B cell (primary cell): ENCODE measurements around the gene ENO1. TPM values are rescaled to one million over a fixed set of nuclear protein-coding genes. Genes with fewer than 3 reads are reported as not detected.

Experiments used
- ATAC-seq: fragments of 200-7000 bp; cut with Tn5 transposase; one replicate; pipeline ENCODE4 v1.10.0; 2021; ENCODE audit warnings: low read depth, mild to moderate bottlenecking, moderate number of reproducible peaks, moderate library complexity
- CTCF ChIA-PET: fragments of 350-600 bp; sonication (Branson Sonifier 250); formaldehyde crosslinking; loops from one replicate; lab custom pipeline; 2021; ENCODE audit warnings: antibody characterized with exemption, inconsistent platforms; lab: Charles Lee
- POLR2A ChIA-PET: fragments of 350-600 bp; sonication (Branson Sonifier 250); formaldehyde crosslinking; loops from one replicate; lab custom pipeline; 2021; ENCODE audit warnings: antibody characterized with exemption; lab: Charles Lee
- DNase-seq: peaks from one replicate; pipeline ENCODE4 v3.0.0; 2013
- H2AFZ ChIP-seq: 2 replicates; pipeline ENCODE4 v1.6.1; 2012; ENCODE audit warnings: mild to moderate bottlenecking, low read depth, low read length; ENCODE audit not compliant: insufficient read depth, poor library complexity, severe bottlenecking
- H3K27ac ChIP-seq, 2 donors: 1 replicate in 1 of 2; 2 replicates in 1 of 2; pipeline ENCODE4 v1.5.1; 2012 to 2013; ENCODE audit warnings: low read length in 2 of 2, mild to moderate bottlenecking in 2 of 2, moderate library complexity in 1 of 2
- H3K27me3 ChIP-seq, 4 experiments: fragments of 200-600 bp in 1 of 4; sonication (generic) in 1 of 4; replicated peaks in 1 of 4; 1 replicate in 2 of 4; 2 replicates in 2 of 4; pipeline versions ENCODE4 v1.6.1 to v1.7.0; 2013 to 2016; ENCODE audit warnings: low read length in 3 of 4, mild to moderate bottlenecking in 2 of 4, mixed read lengths in 1 of 4, moderate library complexity in 1 of 4; ENCODE audit not compliant: insufficient read depth in 4 of 4, control insufficient read depth in 3 of 4; ENCODE audit errors: control extremely low read depth in 1 of 4
- H3K36me3 ChIP-seq, 2 experiments: replicated peaks in 1 of 2; 1 replicate in 1 of 2; 2 replicates in 1 of 2; pipeline versions ENCODE4 v1.6.1 to v1.7.1; 2013; ENCODE audit warnings: low read length in 1 of 2; ENCODE audit not compliant: insufficient read depth in 2 of 2, control insufficient read depth in 1 of 2; ENCODE audit errors: control extremely low read depth in 1 of 2, extremely low read depth in 1 of 2
- H3K4me1 ChIP-seq, 2 donors: fragments of 200-600 bp in 1 of 2; sonication (generic) in 1 of 2; 1 replicate in 1 of 2; 2 replicates in 1 of 2; pipeline versions ENCODE4 v1.5.1 to v1.6.1; 2013 to 2017; ENCODE audit warnings: low read length in 2 of 2; ENCODE audit not compliant: control insufficient read depth in 2 of 2, insufficient read depth in 2 of 2
- H3K4me2 ChIP-seq: replicated peaks from 2 replicates; pipeline ENCODE3; 2012; ENCODE audit warnings: mild to moderate bottlenecking, low read depth, low read length; ENCODE audit not compliant: poor library complexity, severe bottlenecking
- H3K4me3 ChIP-seq, 5 experiments: fragments of 200-600 bp in 1 of 5; sonication (generic) in 1 of 5; 1 replicate in 3 of 5; 2 replicates in 2 of 5; pipeline versions ENCODE4 v1.5.1 to v1.7.0; 2011 to 2016; ENCODE audit warnings: low read length in 4 of 5, mild to moderate bottlenecking in 4 of 5, low read depth in 2 of 5, control low read depth in 1 of 5, moderate library complexity in 1 of 5; ENCODE audit not compliant: insufficient read depth in 1 of 5; ENCODE audit errors: control extremely low read depth in 1 of 5, extremely low read depth in 1 of 5
- H3K79me2 ChIP-seq: fragments of 200-600 bp; sonication (generic); one replicate; pipeline ENCODE4 v1.6.0; 2016; ENCODE audit warnings: low read length; ENCODE audit not compliant: control insufficient read depth, insufficient read depth
- H3K9ac ChIP-seq: fragments of 200-600 bp; sonication (generic); 2 replicates; pipeline ENCODE4 v1.6.1; 2017; ENCODE audit warnings: mild to moderate bottlenecking, low read length, moderate library complexity
- H3K9me3 ChIP-seq, 3 donors: one replicate each; pipeline versions ENCODE4 v1.6.1 to v1.7.1; 2013; ENCODE audit warnings: low read length in 2 of 3; ENCODE audit not compliant: control insufficient read depth in 2 of 3, insufficient read depth in 1 of 3; ENCODE audit errors: control extremely low read depth in 1 of 3
- H4K20me1 ChIP-seq: 2 replicates; pipeline ENCODE4 v1.6.0; 2012; ENCODE audit warnings: mild to moderate bottlenecking, low read length; ENCODE audit not compliant: insufficient read depth, control insufficient read depth, poor library complexity, severe bottlenecking
- H3K27ac Mint-ChIP-seq: one replicate; pipeline ENCODE4 v1.8.0; 2021; ENCODE audit warnings: mixed read lengths
- H3K27me3 Mint-ChIP-seq: one replicate; pipeline ENCODE4 v1.8.0; 2021; ENCODE audit warnings: mixed read lengths
- H3K4me1 Mint-ChIP-seq: one replicate; pipeline ENCODE4 v1.8.0; 2021; ENCODE audit warnings: mixed read lengths
- H3K4me3 Mint-ChIP-seq: one replicate; pipeline ENCODE4 v1.8.0; 2021; ENCODE audit warnings: mixed read lengths
- H3K9me3 Mint-ChIP-seq: one replicate; pipeline ENCODE4 v1.8.0; 2022; ENCODE audit warnings: mixed read lengths; ENCODE audit not compliant: insufficient read depth
- EZH2 ChIP-seq: IDR thresholded peaks from 2 replicates; pipeline ENCODE4 v1.6.1; 2012; ENCODE audit warnings: borderline replicate concordance, low read depth, mild to moderate bottlenecking, moderate library complexity, low read length; ENCODE audit not compliant: insufficient read depth, poor library complexity, severe bottlenecking
- WGBS: methylation state at CpG from one replicate; pipeline ENCODE4 v1.1.5; 2013; ENCODE audit warnings: missing lambda C conversion rate; ENCODE audit not compliant: insufficient coverage; 5-methylcytosine and 5-hydroxymethylcytosine counted together
- intact Hi-C: fragments of 100-400 bp; cut with micrococcal nuclease; formaldehyde crosslinking; loops from one replicate; pipeline ENCODE4 v1.10.0; 2022
- polyA minus RNA-seq: library from RNA; depleted of rRNA, polyadenylated mRNA; stranded (reverse); fragments of >200 nt; gene quantifications from 2 replicates; pipeline ENCODE4 v1.2.3, GENCODE V29; 2012
- polyA plus RNA-seq: library from polyadenylated mRNA; depleted of rRNA; stranded (reverse); fragments of >200 nt; gene quantifications from 2 replicates; pipeline ENCODE4 v1.2.3, GENCODE V29; 2012
- total RNA-seq, 2 donors: library from RNA; stranded (reverse); fragments of 120-200 nt in 1 of 2; gene quantifications; 1 replicate in 1 of 2; 2 replicates in 1 of 2; pipeline versions ENCODE4 v1.2.3 to v1.2.4, GENCODE V29; 2013 to 2022
- TF ChIP-seq, protein P1 (sequence below): fragments of 200-600 bp; IDR thresholded peaks from one replicate; pipeline ENCODE4 v1.8.0; 2022; ENCODE audit warnings: antibody characterized with exemption, mild to moderate bottlenecking

Gene ENO1
- total RNA-seq, result 223 and 237 TPM in 2 replicates
- total RNA-seq (2013), result 322 TPM
- polyA plus RNA-seq, result 153 and 193 TPM in 2 replicates
- polyA minus RNA-seq, result 254 and 284 TPM in 2 replicates

DNA sequence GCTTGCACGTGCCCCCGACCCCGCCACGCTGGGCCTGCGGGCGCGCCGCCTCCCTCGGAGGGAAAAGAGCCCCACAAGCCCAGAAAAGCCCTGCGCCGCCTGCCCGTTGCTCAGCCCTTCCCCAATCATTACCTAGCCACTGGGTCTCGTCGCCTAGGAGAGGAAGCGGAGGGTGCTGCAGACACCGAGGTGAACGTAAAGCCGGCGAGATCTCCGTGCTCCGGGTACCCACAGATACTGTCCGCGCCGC is at the start of gene ENO1:
Gene ENO1 (minus strand): TSS at position 239 of the 250 bp plus-strand sequence. CDS start 3,778 bp downstream, outside the sequence.
- intact Hi-C loops, result loop anchor here (1.0 to 2.0 kb wide), 3 partner anchors 61 to 852 kb away; partner anchors contain the start of genes ERRFI1 and RERE
- CTCF ChIA-PET, result interaction anchor here (0.9 to 5.2 kb wide), 3 partner anchors 18 to 29 kb away, joined by 3 to 54 read pairs (median 4); no protein-coding TSS in a partner anchor
- no peaks in the 10 kb centered on the region for H3K27me3 ChIP-seq
- peaks cover 31 to 36% of the 10 kb centered on the region in 2 donors for H3K4me1 ChIP-seq
- peak within 1 kb of the TSS; percentile 97 for H3K27ac Mint-ChIP-seq
- peak within 1 kb of the TSS; percentile 82 for H3K4me2 ChIP-seq
- POLR2A ChIA-PET, result interaction anchor here (0.6 to 1.8 kb wide), 7 partner anchors 11 to 777 kb away, joined by 3 to 6 read pairs (median 4); partner anchors contain the start of gene H6PD
- H3K4me1 Mint-ChIP-seq, result peaks cover 48% of the 10 kb centered on the region
- peak within 1 kb of the TSS; percentile 78 to 94 (median 88) for H3K4me3 ChIP-seq
- ATAC-seq, result no peak
- no peak for DNase-seq
- peak within 1 kb of the TSS; percentile 94 for H3K9ac ChIP-seq
- peaks cover 51% of the 10 kb centered on the region for H3K79me2 ChIP-seq
- TF ChIP-seq, protein P1, sequence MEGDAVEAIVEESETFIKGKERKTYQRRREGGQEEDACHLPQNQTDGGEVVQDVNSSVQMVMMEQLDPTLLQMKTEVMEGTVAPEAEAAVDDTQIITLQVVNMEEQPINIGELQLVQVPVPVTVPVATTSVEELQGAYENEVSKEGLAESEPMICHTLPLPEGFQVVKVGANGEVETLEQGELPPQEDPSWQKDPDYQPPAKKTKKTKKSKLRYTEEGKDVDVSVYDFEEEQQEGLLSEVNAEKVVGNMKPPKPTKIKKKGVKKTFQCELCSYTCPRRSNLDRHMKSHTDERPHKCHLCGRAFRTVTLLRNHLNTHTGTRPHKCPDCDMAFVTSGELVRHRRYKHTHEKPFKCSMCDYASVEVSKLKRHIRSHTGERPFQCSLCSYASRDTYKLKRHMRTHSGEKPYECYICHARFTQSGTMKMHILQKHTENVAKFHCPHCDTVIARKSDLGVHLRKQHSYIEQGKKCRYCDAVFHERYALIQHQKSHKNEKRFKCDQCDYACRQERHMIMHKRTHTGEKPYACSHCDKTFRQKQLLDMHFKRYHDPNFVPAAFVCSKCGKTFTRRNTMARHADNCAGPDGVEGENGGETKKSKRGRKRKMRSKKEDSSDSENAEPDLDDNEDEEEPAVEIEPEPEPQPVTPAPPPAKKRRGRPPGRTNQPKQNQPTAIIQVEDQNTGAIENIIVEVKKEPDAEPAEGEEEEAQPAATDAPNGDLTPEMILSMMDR, result no peak
- no peak for TF ChIP-seq EZH2
- peaks cover 36% of the 10 kb centered on the region for H4K20me1 ChIP-seq
- H3K27me3 Mint-ChIP-seq, result no peaks in the 10 kb centered on the region
- peak within 1 kb of the TSS; percentile 95 for H3K4me3 Mint-ChIP-seq
- H3K36me3 ChIP-seq, result peaks cover 4 to 20% of the 10 kb centered on the region in 2 experiments
- H3K9me3 Mint-ChIP-seq, result no peaks in the 10 kb centered on the region
- 0% methylated on average over 21 of the region's 24 CpGs for whole genome bisulfite sequencing
- H3K9me3 ChIP-seq, result no peaks in the 10 kb centered on the region
- H2AFZ ChIP-seq, result peak within 1 kb of the TSS; percentile 88
- peak within 1 kb of the TSS; percentile 94 to 95 for H3K27ac ChIP-seq
